NOMO-1 treated with DMSO at 0.1 percent for 48 hours (cell line): ENCODE data around the gene ADGRG6.
"Not testable (repeated sequence)": the region's sequence is repeated elsewhere in the genome, so short reads cannot be mapped to it uniquely, and the experiment has no call there.

ENCODE experiments used
- DNase-seq: peaks from one replicate; lab custom pipeline; 2025; ENCODE audit not compliant: unreplicated experiment; lab: John Stamatoyannopoulos, UW

Gene ADGRG6

DNA sequence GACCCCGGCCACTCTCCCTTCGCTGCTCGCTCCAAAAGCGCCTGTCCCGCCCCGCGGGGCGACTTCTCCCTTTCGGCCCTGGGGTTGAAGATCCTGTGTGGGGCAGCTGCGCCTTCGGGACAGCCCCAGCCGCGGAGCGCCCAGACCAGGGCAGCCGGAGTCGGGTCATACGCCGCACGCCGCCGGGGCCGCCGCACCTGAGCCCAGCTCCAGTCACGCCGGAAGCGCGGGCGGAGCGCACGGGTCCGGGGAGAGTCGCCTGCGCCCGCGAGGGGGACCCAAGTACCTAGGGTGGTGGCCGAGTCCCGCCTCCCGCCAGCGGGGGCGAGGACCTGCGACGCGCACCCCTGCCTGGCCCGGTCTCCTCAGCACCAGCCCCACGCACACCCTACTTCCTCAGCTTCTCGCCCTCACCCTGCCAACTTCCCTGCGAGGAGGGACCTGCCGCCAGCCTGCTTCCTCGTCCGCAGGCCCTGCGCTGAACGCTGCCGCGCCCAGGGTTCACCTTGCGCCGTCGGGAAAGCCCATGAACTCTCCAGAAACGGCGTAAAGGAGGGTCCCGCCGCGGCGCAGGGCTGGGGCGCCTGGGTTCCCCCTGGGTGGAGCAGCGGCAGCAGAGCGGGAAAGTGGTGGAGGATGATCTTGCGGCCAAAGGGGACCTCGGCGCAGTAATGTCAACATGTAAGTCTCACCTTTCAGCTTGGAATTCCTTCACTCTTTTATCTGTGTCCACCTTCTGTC, at the start of gene ADGRG6:
TSS of gene ADGRG6 (plus strand) at position 357 of the 741 bp plus-strand sequence. CDS start at position 680, 323 bp downstream.
- peak; percentile 42 for DNase-seq

DNA sequence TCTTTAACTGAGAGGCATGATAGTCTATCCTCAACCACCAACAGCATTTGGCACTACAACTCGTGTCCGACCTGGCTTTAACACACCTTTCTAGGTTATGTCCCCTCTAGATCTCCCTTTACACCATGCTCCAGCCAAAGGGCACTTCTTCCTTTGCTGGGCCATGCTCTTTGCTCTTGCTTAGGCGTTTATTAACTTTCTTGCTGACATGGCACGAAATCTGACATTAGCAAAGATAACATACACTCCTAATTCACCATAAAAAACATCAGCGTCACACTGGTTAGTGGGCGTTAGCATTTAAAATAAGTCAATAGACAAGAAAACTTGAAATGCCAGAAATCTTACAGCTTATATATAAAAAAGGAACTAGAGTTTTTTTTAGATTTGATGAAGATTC, 47.3 kb upstream of the ADGRG6 start:
- DNase-seq: no peak

DNA sequence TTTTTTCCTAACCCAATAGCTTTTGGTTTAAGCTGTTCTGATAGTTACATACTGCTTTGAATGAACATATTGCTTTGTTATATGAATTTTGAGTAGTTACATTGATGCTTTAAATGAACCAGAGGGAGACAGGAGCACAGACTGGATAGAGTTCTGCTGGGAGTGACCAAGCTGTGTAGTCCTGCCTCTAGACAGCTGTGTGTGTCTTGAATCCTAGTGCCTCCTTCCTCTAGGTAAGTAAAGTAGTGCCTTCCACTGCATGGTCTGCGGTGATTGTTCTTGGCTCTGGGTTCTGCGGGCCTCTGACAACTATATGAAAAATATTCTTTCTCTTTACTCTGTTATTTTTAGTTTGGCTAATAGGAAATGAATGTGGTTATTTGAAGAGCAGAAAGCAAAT, 46.0 kb upstream of the ADGRG6 start:
- no peak for DNase-seq

DNA sequence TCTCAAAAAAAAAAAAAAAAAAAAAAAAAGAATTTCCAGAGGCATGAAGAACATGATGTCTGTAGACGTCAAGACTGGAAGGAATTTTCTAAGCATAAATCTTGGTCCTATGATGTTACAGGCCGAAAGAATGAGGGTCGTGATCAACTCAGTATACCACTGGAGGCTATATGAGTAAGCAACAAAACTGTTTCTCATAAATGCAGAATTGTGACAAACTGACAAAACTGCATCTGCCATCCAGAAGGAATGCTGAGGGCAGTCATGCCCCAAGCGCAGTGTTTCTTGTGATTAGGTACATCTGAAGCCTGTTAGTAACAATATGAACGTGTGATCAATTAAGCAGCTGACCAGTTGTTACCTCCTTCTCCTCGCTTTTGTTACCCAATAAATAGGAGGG, 43.5 kb upstream of the ADGRG6 start:
- no peak for DNase-seq

DNA sequence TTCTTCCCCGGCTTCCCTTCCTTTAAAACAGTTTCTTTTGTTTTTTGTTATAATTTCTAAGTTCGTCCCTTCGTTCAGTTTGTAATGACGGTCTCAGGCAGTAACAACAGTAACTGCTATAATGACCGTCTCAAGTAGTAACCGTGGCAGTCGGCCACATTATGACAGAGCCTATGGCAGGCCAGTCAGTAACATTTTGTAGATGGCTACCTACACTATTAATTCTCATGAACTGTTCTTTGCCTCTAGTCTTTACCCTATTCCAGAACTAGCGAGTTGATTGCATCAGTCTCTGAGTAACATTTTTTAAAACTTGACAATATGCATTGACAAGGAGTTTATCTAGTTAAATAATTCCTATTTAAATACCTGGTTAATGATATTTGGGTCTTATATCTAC, 43.0 kb upstream of the ADGRG6 start:
- DNase-seq: no peak

DNA sequence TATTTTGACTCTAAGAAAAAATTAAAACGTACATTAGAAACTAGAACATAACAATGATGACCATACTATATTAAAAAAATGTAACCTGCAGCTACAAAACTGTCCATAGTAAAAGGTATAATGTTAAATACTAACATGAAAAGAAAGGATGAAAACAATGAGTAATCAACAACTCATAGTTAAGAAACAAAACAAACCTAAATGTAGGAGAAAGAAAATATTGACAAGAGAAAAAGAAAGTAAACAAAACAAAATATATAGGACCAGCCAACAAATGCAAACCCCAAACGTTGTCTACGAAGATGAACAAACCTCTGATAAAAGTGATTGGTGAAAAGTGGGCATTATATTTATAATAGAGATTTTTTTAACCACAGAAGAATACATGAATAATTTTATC, 41.1 kb upstream of the ADGRG6 start:
- no peak for DNase-seq

DNA sequence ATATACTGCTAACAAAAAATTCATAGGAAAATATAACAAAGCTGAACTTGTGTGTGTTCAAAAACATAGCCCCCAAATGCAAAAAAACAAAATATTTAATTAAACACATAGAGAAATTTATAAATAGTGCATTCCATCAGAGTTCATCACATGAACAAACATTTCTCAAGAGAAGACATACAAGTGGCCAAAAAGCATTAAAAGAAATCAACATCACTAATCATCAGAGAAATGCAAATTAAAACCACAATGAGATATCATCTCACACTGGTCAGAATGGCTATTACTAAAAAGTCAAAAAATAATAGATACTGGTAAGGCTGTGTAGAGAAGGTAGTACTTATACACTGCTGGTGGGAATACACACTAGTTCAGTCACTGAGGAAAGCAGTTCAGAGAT, 39.6 kb upstream of the ADGRG6 start:
- no peak for DNase-seq

DNA sequence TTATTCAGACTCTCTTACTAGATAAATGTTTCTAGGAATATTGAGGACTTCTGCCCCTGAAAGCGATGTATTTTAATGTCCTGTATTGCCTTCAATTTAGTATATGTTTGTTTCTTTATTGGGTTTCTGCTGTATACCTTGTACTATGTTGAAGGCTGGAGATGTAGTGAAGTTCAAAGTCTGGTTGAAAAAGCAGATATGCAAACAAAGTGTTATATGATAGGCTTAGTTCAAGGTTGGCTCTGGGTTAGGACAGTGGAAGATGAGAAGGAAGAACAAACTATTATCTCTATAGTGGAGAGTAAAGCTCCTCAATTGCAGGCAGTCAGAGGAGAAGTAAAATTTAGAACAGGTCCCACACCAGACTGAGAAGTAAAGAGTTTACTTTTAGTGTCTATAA, 36.3 kb upstream of the ADGRG6 start:
- DNase-seq: no peak

DNA sequence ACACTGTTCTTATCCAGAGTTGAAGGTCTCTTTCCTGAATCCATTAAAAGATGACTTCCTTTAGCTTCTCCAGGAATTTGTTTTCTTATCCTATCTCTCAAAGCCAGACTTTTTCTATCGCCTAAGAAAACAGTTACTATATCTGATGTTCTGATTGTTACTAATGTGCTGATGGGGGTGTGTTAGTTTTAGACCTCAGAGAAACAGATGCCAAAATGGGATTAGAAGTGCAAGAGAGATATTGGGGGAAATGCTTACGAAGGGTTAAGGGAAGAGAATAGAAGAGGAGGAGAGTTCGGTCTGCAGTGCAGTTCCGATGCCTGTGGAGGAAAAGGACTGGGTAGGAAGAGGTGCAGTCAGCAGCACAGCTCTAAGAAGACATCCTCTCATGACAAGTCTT, 35.7 kb upstream of the ADGRG6 start:
- no peak for DNase-seq

DNA sequence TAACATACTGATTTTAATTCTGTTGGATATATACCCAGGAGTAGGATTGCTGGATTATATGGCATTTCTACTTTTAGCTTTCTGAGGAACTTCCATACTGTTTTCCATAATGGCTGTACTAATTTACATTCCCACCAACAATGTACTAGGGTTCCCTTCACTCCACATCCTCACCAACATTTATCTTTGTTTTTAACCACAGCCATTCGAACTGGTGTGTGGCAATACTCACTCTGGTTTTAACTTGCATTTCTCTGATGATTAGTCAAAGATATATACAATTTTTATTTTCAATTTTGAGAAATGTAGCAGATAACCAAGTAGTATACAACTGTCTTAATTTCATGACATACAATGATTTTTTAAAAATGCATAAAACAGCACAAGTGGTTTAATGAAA, 30.3 kb upstream of the ADGRG6 start:
- no peak for DNase-seq

DNA sequence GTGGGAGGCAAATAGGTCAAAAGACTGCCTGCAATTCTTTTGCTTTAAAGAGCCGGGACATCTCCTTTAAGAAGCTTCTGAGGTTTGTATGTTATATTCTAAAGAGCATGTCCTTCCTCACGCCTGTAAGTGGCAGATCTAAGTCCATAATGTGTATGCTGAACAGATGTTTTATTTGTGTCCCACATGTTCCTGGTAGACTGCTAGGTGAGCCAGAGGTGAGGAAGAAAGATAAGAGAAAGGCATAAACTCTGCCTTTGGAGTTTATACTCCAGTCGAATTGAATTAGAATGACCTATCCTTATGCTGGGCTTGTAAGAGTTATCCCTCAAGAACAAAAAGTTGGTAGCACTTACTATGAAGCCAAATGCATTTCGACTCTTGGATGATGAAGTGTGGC, 27.2 kb upstream of the ADGRG6 start:
- no peak for DNase-seq

DNA sequence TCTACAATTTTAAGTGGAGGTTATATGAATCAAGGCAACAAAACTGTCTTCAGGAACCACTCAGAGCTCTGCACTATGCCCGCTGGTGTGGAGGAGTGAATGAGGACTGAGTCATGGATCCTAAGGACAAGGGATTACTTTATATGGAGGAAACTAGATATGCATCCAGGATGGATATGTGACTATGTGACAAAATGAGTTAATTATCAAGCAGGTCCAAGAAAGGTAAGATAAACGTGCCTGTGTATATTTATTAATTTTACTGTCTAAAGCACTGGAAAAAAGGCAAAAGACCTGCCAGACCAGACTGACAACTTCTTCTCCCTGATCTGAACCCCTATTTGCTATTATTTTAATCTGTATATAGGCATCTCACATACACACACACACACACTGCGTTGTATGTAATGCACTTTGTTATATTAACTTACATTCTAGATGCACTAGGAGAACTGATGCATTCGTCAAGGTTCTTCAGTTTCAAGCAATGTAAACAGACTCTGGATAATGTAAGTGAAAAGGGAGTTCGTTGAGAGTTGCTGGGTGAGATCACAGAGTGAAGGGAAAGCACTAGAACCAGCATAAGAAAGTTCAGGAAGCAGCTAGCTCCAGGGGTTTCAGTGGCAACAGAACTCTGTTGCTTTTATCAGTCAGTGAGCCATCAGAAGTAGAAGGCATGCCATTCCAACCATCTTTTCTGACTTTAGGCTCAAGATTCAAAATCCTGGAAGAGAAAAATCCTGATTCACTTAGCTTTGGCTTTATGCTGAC, 26.4 kb upstream of the ADGRG6 start:
- DNase-seq: no peak

DNA sequence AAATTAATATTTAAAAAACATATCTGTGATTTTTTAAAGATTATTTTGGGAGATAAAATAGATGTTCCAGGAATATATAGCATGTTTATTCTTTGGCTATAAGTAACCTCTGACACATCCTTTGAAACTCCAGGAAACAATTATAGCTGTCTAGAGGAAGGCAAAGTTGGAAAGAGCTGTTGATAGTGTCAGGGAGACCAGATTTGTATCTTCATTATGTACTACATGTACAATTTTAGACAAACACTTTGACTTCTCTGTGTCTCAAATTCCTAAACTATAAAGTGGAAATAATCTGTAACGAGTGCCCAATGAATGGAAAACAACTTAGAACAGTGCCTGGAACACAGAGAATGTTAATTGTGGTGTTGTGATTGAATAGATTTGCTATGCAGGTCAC, 25.6 kb upstream of the ADGRG6 start:
- DNase-seq: no peak

DNA sequence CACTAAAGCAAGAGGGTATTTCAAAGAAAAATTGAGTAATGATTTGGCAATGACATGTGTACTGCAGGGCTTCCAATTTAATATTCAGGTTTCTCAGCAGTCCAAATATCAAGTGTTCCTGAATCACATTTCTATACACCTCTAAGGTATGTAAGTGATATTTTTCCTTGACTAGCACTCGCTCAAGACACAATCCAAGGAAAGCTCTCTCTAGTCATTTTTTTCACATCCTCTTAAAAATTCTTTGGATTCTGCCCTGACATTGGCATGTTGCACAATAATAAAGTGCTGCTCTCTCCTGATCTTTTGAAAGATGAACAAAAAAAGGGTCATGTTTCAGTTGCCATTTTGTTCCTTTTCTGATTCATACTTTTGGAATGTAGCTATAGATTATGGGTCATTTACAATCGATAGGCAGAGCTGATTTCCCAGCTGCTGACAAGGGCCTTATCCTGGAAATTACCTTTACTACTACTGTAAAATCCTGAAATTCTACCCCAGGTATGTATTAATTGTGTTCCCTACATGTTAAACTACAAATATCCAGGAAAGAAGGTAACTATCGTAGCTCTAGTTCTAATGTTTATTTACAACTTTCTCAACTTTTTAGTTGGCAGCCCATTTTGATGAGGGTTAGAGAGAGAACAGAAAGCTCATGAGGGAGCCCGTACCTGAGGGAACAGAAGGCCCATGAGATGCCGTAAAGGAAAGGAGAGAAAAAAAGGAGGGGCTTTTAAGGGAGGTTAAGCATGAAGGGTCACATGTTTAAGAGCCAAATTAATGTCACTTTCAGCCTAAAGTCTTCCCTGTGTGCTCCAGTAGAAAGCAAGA, 22.2 kb upstream of the ADGRG6 start:
- DNase-seq: no peak

DNA sequence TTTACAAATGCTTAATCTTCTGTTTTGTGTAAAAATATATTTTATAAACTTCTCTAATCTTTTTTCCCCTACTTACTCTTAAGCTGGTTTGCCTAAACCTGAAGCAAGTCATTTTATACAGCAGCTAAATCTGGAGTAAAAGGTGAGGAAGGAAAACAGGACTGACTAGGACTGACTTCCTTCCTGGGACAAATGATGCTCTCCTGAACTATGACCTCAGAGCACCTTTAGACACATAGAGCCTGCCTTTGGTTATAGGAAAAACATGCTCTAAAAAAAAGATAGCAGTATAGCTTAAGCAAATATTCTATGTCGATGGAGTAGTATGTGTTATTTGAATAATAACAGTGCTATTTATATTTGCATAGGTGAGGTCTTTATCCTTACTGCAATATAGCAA, 21.5 kb upstream of the ADGRG6 start:
- no peak for DNase-seq

DNA sequence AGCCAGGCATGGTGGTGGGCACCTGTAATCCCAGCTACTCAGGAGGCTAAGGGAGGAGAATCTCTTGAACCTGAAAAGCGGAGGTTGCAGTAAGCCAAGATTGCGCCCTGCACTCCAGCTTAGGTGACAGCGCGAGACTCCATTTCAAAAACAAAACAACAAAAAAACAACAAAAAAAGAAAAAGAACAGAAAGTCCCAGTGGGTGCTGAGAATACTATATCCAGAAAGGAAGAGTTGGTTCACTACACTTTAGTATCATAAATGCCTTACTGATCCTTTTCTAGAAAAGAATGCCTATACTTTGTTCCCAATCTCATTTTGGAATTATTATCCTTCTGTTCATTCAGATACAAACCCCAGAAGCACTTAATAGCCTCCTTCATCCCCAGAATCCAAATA, 20.9 kb upstream of the ADGRG6 start:
- no peak for DNase-seq

DNA sequence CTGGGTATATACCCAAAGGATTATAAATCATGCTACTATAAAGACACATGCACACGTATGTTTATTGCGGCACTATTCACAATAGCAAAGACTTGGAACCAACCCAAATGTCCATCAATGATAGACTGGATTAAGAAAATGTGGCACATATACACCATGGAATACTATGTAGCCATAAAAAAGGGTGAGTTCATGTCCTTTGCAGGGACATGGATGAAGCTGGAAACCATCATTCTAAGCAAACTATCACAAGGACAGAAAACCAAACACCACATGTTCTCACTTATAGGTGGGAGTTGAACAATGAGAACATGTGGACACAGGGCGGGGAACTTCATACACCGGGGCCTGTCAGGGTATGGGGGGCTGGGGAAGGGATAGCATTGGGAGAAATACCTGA, 18.7 kb upstream of the ADGRG6 start:
- DNase-seq: not testable (repeated sequence)

DNA sequence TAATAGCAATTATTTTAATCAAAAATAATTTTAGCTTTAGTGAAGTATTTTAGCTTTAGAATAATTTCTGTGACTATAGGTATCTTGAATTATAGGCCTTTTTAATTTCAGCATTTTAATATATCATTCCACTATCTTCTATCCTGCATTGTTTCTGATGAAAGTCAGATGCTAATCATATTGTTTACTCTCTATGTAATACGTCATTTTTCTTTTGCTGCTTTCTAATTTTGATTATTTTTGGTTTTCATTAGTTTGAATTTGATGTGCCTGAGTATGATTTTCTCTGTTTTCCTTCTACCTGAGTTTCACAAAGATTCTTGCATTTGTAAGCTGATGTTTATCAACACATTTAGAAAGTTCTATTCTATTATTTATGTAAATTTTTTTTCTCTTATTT, 17.4 kb upstream of the ADGRG6 start:
- DNase-seq: no peak

DNA sequence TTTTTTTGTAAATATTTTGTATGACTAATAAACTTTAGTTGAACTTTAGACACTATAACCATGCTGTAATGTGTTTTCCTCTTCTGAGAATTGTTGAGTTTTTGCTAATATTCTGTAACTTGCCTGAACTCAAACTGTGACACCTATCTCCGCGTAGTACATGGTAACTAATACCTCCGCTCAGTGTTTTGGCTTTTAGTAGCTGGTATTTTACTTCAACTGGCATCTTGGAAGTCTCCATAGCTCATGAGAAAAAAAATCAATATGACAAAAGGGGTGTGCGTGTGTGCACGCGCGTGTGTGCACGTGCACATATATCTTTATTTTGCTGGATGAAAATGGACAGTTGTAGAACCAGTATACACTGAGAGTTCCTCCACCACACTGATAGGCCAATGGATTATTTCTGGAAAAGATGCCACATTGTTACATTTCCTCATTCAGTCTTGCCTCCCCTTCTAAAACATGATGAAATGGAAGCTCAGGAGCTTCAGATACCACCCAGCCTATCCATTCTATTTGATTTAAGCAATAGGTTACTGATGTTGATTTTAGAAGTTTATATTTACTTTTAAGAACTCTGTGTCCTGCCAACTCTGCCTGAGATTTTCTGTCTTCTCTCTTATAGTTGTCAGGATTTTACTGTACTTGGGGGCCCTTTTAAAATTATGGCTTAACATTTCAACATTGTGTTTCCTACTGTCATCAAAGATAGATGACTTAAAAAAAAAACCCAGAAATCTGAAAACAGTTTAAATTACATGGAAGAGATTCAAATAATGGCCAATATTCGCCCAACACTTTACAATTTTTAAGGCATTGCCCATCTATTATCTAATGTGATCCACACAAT, 16.3 kb upstream of the ADGRG6 start:
- no peak for DNase-seq

DNA sequence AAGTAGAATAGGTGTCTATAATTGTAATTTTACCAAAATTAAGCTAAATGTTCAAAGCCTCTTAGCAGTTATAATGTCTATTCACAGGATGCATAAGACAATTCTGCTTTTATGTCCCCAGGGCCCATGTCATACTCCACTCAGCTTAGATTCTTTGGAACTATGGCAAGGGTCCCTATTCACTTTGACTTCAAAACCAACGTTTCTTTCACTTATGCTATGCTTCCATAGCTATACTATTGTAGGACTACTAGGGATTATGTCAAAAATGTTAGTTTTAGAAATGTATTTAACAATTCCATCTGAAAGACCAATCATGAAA, 15.8 kb upstream of the ADGRG6 start:
- no peak for DNase-seq

DNA sequence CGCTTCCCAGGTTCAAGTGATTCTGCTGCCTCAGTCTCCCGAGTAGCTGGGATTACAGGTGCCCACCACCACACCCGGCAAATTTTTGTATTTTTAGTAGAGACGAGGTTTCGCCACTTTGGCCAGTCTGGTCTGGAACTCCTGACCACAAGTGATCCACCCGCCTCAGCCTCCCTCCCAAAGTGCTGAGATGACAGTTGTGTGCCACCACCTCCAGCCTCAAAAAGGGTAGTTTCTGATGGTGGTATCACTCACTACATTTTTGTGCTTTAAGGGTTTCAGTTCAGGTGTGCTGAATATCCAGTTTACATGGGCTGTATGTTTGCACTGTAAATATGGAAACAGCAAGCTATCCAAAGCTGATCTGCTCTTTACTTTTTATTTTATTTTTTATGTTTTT, 12.1 kb upstream of the ADGRG6 start:
- no peak for DNase-seq
